HG03175 (cell line): ENCODE data around the gene VGF.

Experiments used
- ATAC-seq: cut with Tn5 transposase; IDR thresholded peaks from one replicate; pipeline ENCODE4 v1.9.1; 2021; ENCODE audit warnings: mild to moderate bottlenecking, moderate library complexity; ENCODE audit not compliant: unreplicated experiment

VGF gene

DNA sequence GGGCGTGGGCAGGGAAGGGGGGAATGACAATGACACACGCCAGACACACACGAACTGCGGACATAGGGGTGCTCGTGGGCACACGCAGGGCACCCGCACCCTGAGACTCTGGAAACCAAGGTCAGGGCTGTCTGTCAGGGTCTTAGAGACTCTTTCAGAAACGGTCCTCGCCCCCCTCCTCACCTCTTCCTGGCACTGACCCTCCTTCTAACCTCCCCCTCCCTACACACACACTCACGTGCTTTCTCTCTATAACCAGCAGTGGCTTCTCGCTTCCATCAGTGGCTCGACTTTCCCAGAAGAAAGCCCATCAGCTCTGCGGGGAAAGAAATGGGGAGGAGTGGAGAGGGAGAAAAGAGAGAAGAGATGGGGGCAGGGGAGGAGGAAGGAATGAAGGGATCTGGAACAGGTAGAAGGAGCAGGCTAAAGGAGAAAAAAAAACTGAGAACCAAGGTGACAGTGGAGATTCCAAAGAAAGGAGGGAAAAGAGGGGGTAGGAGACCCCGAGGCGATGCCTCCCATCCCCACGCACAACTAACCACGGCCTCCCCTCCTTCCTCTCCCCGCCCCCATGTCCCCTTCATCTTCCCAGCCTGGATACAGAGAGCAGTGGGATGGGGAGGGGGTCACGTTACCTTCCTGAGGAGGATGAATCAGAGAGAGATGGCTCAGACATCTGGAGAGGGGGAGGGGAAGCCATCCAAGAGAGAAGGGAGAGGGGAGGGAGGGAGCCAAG, 1.7 kb upstream of the VGF start:
- ATAC-seq, result no peak

DNA sequence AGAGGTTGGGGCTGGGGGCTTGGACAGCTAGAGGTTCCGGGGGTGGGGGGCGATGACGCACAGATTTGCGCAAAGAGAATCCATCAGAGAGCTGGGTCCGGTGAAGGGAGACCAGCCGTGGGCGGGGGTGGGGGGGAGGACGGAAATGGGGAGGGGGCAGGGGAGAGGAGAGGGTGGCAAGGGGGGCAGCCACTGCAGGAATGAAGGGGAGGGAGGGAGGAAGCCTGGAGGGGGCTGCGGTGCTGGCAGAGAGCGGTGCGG, 1.2 kb upstream of the VGF start:
- no peak for ATAC-seq

DNA sequence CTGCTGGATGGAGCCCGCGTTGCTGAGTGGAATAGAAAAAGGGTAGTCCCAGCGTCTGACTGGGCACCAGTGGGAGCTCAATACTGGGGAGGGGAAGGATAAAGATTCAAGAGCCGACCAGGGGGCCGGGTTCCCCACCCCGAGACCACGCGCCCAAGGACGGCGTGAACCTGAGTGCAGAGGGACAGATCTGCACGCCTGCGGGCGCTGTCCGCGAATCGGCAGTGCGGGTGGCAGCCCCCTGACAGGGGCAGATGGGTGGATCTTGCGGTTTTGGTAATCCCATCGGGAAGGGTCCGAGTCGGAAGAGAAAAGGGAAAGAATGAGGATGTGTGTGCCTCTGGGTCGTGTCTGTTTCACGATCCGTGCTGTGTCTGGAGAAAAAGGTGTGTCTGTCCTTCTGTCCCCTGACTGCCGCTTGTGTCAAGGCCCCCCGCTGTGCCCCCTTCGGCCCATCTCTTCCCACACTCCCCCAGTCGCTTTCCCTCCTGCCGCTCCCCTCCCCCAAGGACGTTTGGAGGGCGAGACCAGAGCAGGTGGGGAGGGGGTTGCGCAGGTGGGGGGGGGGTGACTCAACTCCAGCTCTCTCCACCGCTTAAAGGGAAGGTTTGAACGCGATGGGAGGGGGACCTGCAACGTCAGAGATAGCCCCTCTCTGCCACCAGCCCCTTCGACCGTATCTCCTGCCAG, 734 bp upstream of the VGF start:
- no peak for ATAC-seq

DNA sequence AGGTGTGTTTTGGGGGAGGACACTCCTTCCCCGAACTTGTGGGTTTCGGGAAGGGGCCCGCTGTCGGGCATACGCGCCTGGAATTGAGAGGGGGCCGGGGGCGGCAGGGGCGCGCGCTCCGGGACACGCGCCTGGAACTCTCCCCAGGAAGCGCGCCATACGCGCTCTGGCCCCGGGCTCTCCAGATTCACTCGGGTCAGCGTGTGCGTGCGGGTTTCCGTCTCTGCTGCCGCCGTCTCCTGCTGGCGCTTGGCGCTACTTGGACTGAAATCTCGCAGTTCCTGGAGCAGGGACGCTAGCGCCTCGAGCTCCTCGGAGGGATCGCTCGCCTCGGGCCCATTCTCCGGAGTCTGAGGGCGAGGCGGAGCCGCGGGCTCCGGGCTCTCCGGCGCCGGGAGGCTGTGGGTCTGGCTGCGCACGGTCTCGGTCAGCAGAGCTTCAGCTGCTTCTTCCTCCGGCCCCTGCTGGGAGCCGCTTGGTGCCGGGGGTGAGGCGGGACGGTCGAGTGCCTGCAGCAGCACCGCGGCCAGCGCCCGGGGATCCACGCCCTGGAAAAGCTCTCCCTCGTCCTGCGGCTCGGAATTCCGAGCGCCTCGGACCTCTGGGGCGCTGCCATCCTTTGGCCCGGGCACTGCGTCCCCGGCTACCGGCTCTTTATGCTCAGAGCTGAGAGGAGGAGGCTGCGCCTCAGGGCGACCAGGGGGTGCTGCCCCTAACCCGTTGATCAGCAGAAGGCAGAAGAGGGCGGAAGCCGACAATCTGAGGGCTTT, 1.1 kb downstream of the VGF start:
- ATAC-seq, result no peak

DNA sequence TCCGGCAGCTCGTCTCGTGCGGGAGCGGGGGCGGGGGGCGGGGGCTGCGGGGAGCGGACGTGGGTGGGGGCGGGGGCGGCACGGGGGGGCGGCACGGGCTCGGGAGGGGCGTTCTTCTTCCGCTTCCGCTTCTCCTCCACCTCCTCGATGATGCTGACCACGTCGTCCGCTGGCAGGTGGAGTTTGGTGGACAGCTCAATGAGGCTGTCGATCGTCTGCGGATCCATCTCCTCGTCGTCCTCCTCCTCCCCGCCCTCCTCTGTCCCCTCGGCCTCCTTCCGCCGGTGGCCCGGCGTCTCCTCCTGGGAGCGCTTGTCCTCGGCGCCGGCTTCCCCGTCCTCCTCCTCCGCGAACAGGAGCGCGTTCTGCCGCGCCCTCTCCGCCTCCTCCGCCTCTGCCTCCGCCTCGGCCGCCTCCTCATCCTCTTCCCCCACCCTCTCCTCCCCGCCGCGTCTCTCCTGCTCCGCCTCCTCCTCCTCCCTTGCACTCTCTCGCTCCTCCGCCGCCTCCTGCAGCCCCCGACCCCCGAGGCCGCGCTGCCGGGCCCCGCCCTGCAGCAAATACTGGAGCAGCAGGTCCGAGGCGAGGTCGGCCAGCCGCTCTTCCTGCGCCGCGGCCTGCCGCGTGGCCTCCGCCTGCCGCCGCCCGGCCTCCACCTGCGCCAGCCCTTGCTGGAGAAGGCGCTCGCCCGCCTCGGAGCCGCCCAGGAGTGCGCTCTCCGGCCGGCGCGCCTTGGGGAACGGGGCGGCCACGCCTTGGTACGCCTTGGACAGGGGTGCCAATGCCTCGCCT, 1.9 kb downstream of the VGF start:
- no peak for ATAC-seq

DNA sequence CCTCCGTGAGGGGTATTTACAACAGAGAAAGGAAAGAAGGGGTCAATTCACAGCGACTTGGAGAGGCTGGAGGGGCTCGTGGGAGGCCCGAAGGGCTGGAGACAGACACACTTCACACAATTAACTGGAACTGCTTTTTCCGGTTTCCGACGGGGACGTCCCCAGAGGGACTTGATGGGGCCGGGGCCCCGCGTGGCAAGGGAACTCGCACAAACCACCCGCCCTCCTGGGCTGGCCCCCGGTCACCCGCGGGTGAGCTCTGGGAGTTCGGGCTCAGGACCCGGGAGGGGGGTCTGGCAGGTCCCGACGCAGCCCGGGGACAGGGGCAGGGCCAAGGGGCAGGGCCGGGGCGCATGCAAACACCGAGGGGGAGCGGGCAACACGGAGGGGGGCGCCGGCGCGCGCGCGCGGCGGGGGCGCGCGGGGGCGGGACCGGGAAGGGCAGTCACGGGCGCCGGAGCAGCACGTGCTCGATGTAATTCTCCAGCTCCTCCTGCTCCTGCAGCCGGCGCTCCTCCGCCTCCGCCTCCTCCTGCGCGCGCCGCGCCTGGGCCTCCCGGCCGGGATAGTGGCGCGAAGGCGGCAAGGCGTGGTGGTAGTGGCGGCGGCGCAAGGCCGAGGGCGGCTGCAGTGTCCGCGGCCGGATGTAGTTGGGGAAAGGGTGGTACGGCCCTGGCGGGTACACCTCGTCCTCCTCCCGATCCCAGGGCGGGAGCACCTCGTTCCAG, 2.7 kb downstream of the VGF start:
- no peak for ATAC-seq

DNA sequence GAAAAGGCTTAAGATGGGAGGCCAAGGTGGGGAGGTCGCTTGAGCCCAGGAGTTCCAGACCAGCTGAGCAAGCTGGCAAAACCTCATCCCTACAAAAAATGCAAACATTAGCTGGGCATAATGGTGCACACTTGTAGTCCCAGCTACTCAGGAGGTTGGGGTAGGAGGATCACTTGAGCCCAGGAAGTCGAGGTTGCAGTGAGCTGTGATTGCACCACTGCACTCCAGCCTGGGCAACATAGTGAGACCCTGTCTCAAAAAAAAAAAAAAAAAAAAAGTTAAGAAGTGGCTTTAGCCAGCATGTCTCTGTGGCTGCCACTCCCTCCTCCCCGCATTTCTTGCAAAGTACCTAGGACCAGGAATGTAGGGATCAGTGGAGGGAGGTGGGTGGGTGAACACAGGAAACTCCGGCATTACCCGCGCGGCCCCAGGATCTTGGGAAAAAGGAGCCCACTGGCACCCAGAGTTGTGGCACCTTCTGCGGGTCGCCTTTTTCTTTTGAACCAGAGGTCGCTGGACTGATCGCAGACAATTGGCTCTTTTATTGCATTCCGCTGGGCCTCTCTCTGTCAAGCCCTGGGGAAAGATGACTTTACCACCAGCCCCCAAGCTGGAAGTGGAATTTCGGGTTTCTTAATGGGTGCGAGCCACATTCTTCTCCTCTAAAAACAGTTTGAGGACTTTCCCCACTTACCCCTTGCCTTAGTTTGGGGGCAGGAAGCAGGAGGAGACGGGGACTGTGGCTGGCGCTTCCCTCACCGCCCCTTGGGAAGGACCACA, 3.5 kb downstream of the VGF start:
- no peak for ATAC-seq

DNA sequence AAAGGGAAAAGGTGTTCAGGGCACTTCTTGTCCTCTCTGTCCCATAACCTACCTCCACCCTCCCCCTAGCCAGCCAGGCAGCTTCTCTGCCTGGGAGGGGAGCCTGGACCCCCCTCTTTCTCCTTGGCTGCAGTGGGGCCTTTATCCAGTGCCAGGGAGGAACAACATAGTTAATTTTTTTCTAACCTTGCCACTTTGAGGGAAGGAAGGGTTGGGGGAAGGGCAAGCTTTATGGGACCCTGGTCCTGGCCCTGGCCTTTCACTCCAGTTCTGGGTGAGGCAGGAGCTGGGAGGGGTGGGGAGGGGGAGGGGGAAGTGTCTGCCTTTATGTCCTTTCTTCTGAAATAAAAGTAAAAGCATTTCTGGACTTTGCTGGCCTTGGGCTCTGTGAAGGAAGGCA, 4.5 kb downstream of the VGF start:
- ATAC-seq, result no peak

DNA sequence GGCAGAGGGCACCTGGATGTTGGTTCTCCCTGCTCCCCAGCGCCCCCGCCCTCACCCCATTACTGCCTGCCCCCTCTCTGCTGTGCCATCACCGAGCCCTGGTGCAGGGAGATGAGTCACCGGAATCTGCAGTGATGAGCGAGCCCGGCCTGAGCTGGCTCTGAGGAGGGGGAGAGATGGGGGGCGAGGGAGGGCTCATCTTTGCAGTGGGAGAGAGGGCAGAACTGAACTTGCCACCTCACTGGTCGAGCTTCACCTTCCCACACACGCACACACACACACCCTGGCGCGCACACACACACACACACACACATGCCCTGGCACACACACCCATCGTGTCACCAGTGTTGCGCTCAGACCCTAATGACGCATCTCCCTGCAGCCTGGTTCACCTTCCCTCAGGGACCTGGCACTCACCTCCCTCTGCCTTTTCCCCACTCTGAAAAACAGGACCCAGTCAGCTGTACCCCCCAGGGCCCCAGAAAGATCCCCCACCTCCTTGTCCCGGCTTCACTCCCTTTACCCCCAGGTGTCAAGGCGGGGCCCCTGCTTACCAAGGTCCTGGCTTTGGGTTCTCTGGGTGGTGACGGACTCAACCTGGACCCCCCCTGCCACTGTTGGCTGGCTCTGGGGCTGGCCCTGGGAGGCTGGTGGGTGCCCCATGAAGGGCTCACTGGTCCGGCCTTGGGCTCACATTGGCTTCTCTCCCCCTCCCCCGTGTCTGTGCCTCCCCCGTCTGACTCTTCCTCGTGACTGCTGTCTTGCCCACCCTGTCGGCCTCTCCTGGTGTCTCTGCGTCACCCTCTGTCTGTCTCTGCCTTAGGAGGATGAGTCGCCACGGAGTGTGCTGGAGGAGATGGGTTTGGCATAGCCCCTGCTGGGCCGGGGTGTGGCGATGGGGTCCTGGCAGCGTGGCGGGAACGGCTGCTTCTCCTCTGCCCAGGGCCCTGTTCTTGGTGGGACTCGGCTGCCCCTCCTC, 5.4 kb downstream of the VGF start:
- ATAC-seq, result no peak

DNA sequence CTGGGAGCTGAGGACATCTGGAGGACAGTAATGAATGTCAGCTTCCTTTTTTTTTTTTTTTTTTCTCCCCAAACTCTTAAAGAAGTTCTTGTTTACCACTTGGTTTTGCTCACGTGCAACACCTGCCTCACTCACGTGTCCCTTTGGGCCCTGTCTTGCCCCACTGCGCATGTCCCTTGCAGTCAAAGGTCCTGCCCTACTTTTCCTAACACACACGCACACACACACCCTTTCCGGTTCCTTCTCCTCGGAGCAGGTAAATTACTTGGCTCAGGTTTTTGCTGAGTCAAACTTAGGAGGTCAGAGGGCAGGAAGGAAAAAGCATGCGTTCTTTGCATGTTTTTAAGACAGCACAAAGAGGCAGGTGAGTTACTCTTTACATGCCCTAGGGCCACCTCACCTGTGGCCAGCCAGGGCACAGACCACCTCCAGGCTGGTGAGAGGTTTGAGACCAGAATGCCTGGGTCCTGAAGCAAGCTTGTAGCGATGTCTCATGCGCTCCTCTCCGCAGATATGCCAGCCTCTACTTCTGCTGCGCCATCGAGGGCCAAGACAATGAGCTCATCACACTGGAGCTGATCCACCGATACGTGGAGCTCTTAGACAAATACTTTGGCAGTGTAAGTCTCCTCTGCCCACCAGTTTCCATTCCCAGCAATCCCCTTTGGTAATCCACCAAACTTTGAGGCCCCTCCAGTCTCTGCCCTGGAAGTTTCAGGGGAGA, 8.3 kb downstream of the VGF start:
- no peak for ATAC-seq

DNA sequence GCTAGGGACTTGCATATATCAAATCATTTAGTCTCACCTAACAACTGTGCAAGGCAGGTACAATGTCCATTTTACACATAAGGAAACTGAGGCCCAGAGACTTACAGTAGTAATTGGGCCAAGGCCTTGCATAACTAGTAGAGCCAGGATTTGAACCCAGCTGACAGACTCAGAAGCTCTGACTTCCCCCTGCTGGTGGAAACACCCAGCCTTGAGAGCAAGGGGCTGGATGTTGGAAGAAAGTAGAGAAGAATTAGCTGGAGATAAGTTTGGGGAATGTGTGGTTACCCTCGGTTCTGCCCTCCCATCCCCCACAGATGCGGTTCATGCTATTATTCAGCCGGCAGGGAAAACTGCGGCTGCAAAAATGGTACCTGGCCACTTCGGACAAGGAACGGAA, 9.1 kb downstream of the VGF start:
- no peak for ATAC-seq

DNA sequence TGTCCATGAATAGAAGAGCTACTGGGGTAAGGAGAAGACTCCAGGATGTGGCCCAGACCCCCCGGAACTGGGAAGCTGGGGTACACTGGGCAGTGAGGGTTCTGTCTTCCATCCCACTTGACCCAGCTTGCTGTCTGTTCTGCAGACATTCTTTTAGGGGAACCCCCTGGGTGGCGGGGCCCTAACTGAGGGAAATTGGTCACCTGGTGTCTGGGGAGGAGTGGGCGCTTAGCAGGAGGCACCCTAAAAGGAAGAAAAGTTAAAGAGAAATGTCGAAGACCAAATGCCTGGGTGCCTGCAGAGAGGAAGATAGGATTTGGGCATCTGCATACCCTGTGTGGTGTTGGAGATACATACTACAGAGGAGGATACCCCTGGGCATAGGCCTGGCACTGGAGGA, 10.1 kb downstream of the VGF start:
- no peak for ATAC-seq

DNA sequence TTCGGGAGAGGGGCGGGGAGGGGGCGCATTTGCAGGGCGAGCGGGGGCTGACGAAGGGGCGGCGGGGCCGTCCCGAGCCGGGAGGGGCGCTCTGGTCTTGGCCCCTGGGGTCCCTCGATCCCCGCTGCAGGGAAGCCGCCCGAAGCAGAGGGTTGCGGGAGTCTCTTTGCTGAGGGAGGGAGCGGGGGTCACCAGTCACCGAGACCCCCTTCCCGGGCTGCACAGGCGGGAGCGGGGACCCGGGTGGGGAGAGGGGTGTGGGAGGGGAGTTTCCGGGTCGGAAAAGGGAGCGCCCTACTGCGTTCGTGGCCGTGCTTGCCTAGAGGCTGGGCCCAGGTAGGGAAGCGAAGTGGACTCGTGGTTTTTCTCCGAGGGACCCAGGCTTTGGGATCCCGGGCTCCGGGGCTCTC, 10.7 kb downstream of the VGF start:
- peak; percentile 13 for ATAC-seq

DNA sequence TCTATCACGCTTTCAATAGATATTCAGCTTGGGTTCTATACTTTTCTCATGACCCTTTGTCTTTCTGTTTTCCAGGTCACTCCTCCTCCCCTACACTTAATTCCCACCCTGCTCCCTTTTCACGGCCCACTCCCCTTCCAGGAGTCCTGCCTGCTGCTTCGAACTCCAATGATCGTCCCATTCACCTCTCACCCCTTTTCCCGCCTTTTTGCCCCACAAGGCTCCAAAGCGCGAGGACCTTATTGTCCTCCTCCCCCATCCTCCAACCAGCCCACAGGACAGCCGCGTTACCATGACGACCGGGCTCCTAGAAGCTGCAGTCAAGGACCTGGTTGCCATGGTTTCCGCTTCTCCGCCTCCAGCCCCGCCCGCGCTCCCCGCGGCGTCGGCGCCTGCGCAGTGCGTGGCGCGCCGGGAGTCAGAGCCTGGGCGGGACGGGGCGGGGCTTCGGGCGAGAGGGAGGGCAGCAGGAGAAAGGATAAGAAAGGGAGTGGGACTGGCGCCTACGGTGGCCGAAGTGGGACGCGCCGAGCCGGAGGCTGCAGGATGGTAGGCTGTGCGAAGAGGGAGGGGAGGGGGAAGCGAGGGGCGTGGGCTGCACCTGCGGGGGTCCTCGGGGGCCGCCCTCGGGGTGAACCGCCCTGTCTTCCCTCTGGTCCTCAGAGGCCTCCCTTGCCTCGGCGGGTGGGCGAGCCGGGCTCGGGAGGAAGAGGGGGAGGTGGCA, 11.2 kb downstream of the VGF start, which contains the start of gene AP1S1:
AP1S1 (plus strand) TSS at position 508 of the 724 bp plus-strand sequence; CDS start at position 547, 39 bp downstream.
- ATAC-seq, result peak; percentile 79

DNA sequence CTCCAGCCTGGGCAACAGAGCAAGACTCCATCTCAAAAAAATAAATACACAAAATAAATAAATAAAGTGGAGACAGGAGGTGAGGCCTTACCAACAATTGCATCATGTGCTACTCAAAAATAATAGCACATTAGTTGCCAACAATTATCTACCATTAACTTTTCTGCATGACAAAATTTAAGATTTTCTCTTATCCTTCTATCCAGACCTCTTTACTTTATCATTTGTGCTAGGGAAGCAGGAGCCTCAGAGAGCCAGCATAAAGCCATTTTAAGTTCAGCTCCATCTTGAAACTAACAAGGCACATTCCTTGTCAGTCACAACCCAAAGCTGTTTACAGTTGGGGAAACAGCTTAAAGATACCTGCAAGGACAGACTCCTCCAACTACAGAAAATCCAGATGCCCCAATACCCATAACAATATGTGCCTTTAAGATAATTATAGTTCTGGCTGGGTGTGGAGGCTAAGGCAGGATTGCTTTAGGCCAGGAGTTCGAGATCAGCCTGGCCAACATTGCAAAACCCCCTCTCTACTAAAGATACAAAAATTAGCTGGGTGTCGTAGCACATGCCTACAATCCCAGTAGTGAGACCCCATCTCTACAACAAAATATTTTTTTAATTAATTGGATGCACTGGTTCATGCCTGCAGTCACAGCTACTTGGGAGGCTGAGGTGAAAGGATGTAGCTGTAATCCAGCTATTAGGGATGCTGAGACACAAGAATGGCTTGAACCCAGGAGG, 13.3 kb downstream of the VGF start:
- ATAC-seq, result no peak

DNA sequence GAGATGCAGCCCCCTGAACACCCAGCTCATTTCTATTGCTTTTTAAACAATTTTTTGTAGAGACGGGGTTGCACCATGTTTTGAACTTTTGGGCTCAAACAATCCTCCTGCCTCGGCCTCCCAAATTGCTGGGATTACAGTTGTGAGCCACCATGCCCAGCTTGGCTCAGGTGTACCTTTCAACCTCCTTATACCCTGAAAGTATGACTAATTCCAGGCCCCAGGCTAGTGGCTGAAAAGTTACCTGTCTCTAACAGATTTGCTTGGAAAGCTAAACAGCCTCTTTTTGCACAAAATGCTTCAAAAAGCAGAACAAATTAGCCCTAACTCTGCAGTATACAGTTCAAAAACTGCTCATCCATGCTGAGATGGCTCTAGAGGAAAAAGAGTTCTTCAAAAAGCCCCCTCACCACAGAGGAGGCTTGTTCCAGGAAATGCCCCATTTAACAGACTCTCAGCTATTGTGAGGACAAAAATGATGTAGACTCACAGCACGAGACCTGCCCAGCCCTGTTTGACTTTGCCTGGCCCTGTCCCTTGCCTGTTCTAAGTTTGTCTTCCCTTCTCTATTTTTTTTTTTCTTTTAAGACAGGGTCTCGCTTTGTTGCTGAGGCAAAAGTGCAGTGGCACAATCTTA, 24.5 kb downstream of the VGF start:
- no peak for ATAC-seq
